HepG2 (cell line): ENCODE measurements around the gene STX8. TPM values are rescaled to one million over a fixed set of nuclear protein-coding genes. Genes with fewer than 3 reads are reported as not detected.

Experiments
- ETS1 ChIP-seq: sonication (generic); formaldehyde crosslinking; IDR thresholded peaks from 2 replicates; pipeline ENCODE4 v1.4.0; 2020; ENCODE audit warnings: missing genetic modification reagents
- FOXP1 ChIP-seq, 2 experiments: fragments of 450-650 bp in 1 of 2; IDR thresholded peaks; 2 replicates each; pipeline ENCODE4 v1.6.1; 2017 to 2018; ENCODE audit warnings: antibody characterized with exemption in 1 of 2
- KAT7 ChIP-seq: IDR thresholded peaks from 2 replicates; pipeline ENCODE4 v1.6.1; 2018; ENCODE audit warnings: borderline replicate concordance, missing compliant biosample characterization
- YY1 ChIP-seq: IDR thresholded peaks from 2 replicates; pipeline ENCODE4 v1.6.1; 2011; ENCODE audit warnings: low read length, low read depth, moderate library complexity, mild to moderate bottlenecking; ENCODE audit not compliant: insufficient read depth, insufficient replicate concordance
- ZBTB43 ChIP-seq: sonication (generic); formaldehyde crosslinking; conservative IDR thresholded peaks from 2 replicates; pipeline ENCODE4 v1.4.0; 2020; ENCODE audit warnings: missing genetic modification reagents
- ZKSCAN8 ChIP-seq: IDR thresholded peaks from 2 replicates; pipeline ENCODE4 v1.6.1; 2016; ENCODE audit warnings: borderline replicate concordance, missing genetic modification reagents, missing compliant biosample characterization
- ZNF276 ChIP-seq: sonication (generic); formaldehyde crosslinking; IDR thresholded peaks from 2 replicates; pipeline ENCODE4 v1.4.0; 2020; ENCODE audit warnings: mild to moderate bottlenecking, low read depth, missing genetic modification reagents
- ZXDC ChIP-seq: sonication (generic); formaldehyde crosslinking; IDR thresholded peaks from 2 replicates; pipeline ENCODE4 v1.5.0; 2020; ENCODE audit warnings: mild to moderate bottlenecking, missing genetic modification reagents
- polyA plus RNA-seq, 8 experiments: library from polyadenylated mRNA; depleted of rRNA in 3 of 8; stranded (reverse) in 7 of 8; unstranded in 1 of 8; fragments of >200 nt; fragmentation: Illumina TruSeq in 4 of 8; extraction: Trizol in 4 of 8; gene quantifications; 2 replicates each; pipeline versions ENCODE4 v1.2.1 to v1.2.3, GENCODE V29; 2011 to 2016; ENCODE audit warnings: low read depth in 4 of 8, missing spikeins in 1 of 8, mixed read lengths in 1 of 8; ENCODE audit not compliant: insufficient read depth in 1 of 8
- total RNA-seq, 5 experiments: library from RNA; depleted of rRNA; stranded (reverse); fragments of >200 nt; fragmentation: Illumina TruSeq; extraction: Trizol; gene quantifications; 2 replicates each; pipeline ENCODE4 v1.2.3, GENCODE V29; 2016; ENCODE audit warnings: low read depth in 1 of 5

The STX8 gene
- total and polyA plus RNA-seq, 2 of the 13 experiments (the other 11 are each of a cell fraction or from before 2014, with no cell fraction given) = 36.4 to 53.6 TPM

GRCh38 chr17:9247401-9247938 is 328.1 kb downstream of the STX8 start (continued):
- TF ChIP-seq ZXDC (CRISPR knock-in tag) = no peak
- TF ChIP-seq ETS1 (CRISPR knock-in tag) = no peak
- TF ChIP-seq YY1 = no peak
- TF ChIP-seq ZBTB43 = no peak
- no peak for TF ChIP-seq FOXP1 (IDR thresholded peaks at IDR 0.05)
- TF ChIP-seq FOXP1 (CRISPR knock-in tag; IDR thresholded peaks at IDR 0.05) = no peak
- TF ChIP-seq ZKSCAN8 (CRISPR knock-in tag) = no peak
- no peak for TF ChIP-seq KAT7 (CRISPR knock-in tag)
- no peak for TF ChIP-seq ZNF276 (CRISPR knock-in tag)
